Measurements from ENCODE around the gene AHCYL1.

Gene AHCYL1

GRCh38 chr1:110060662-110061060 is 76.1 kb downstream of the AHCYL1 start:
- TF ChIP-seq YY1 (IDR thresholded peaks at IDR 0.05; ENCODE audit: insufficient read depth, insufficient read length) (no peak), ZNF274 (IDR thresholded peaks at IDR 0.05; ENCODE audit: low read depth, low read length) (no peak), SUZ12 (IDR thresholded peaks at IDR 0.05; ENCODE audit: extremely low read depth, insufficient read depth, insufficient read length) (no peak)
- Histone ChIP-seq H3K27me3 (ENCODE audit: insufficient read depth, insufficient read length) (peaks cover 8% of the 10 kb centered on the region), H3K9me3 (ENCODE audit: insufficient read depth, low read length) (no peaks in the 10 kb centered on the region), H3K9ac (ENCODE audit: insufficient read length, low read depth) (no peak overlapping the region), H3K4me1 (ENCODE audit: insufficient read depth, insufficient read length) (peaks cover 12% of the 10 kb centered on the region), H3K4me3 (ENCODE audit: insufficient read length, low read depth) (no peak overlapping the region), H3K36me3 (ENCODE audit: insufficient read depth, insufficient read length, low read length) (peaks cover 57% of the 10 kb centered on the region)
- no peak for DNase-seq (ENCODE audit: low read depth, low spot score)

GRCh38 chr1:110061341-110061740 is 76.8 kb downstream of the AHCYL1 start:
- peaks cover 15% of the 10 kb centered on the region for H3K27me3 ChIP-seq (ENCODE audit: insufficient read depth, insufficient read length)
- no peaks in the 10 kb centered on the region for H3K9me3 ChIP-seq (ENCODE audit: insufficient read depth, low read length)
- H3K4me1 ChIP-seq (ENCODE audit: insufficient read depth, insufficient read length): peaks cover 12% of the 10 kb centered on the region
- no peak overlapping the region for H3K4me3 ChIP-seq (ENCODE audit: insufficient read length, low read depth)
- no peak for TF ChIP-seq YY1 (IDR thresholded peaks at IDR 0.05; ENCODE audit: insufficient read depth, insufficient read length)
- TF ChIP-seq SUZ12 (IDR thresholded peaks at IDR 0.05; ENCODE audit: extremely low read depth, insufficient read depth, insufficient read length): no peak
- no peak for TF ChIP-seq ZNF274 (IDR thresholded peaks at IDR 0.05; ENCODE audit: low read depth, low read length)
- H3K36me3 ChIP-seq (ENCODE audit: insufficient read depth, insufficient read length, low read length): peaks cover 50% of the 10 kb centered on the region
- H3K9ac ChIP-seq (ENCODE audit: insufficient read length, low read depth): no peak overlapping the region
- DNase-seq (ENCODE audit: low read depth, low spot score): no peak

- H3K4me1 ChIP-seq (ENCODE audit: insufficient read depth, insufficient read length): peaks cover 11% of the 10 kb centered on the region
- H3K9me3 ChIP-seq (ENCODE audit: insufficient read depth, low read length): no peaks in the 10 kb centered on the region
- TF ChIP-seq SUZ12 (IDR thresholded peaks at IDR 0.05; ENCODE audit: extremely low read depth, insufficient read depth, insufficient read length) (no peak), ZNF274 (IDR thresholded peaks at IDR 0.05; ENCODE audit: low read depth, low read length) (no peak), YY1 (IDR thresholded peaks at IDR 0.05; ENCODE audit: insufficient read depth, insufficient read length) (no peak)
- H3K36me3 ChIP-seq (ENCODE audit: insufficient read depth, insufficient read length, low read length): peaks cover 37% of the 10 kb centered on the region
- DNase-seq (ENCODE audit: low read depth, low spot score): no peak
- peaks cover 28% of the 10 kb centered on the region for H3K27me3 ChIP-seq (ENCODE audit: insufficient read depth, insufficient read length)
- no peak overlapping the region for H3K9ac ChIP-seq (ENCODE audit: insufficient read length, low read depth)
- H3K4me3 ChIP-seq (ENCODE audit: insufficient read length, low read depth): no peak overlapping the region
Observed at GRCh38 chr1:110062612-110063011, 78.0 kb downstream of the AHCYL1 start.

- Histone ChIP-seq H3K27me3 (ENCODE audit: insufficient read depth, insufficient read length) (peaks cover 39% of the 10 kb centered on the region), H3K9ac (ENCODE audit: insufficient read length, low read depth) (no peak overlapping the region), H3K4me3 (ENCODE audit: insufficient read length, low read depth) (no peak overlapping the region), H3K4me1 (ENCODE audit: insufficient read depth, insufficient read length) (peaks cover 16% of the 10 kb centered on the region), H3K36me3 (ENCODE audit: insufficient read depth, insufficient read length, low read length) (peaks cover 30% of the 10 kb centered on the region), H3K9me3 (ENCODE audit: insufficient read depth, low read length) (no peaks in the 10 kb centered on the region)
- TF ChIP-seq ZNF274 (IDR thresholded peaks at IDR 0.05; ENCODE audit: low read depth, low read length) (no peak), YY1 (IDR thresholded peaks at IDR 0.05; ENCODE audit: insufficient read depth, insufficient read length) (no peak), SUZ12 (IDR thresholded peaks at IDR 0.05; ENCODE audit: extremely low read depth, insufficient read depth, insufficient read length) (no peak)
- DNase-seq (ENCODE audit: low read depth, low spot score): no peak
Observed at GRCh38 chr1:110063781-110064180, 79.2 kb downstream of the AHCYL1 start.

- H3K9me3 ChIP-seq (ENCODE audit: insufficient read depth, low read length): no peaks in the 10 kb centered on the region
- H3K36me3 ChIP-seq (ENCODE audit: insufficient read depth, insufficient read length, low read length): peaks cover 30% of the 10 kb centered on the region
- peaks cover 23% of the 10 kb centered on the region for H3K4me1 ChIP-seq (ENCODE audit: insufficient read depth, insufficient read length)
- H3K4me3 ChIP-seq (ENCODE audit: insufficient read length, low read depth): no peak overlapping the region
- no peak overlapping the region for H3K9ac ChIP-seq (ENCODE audit: insufficient read length, low read depth)
- H3K27me3 ChIP-seq (ENCODE audit: insufficient read depth, insufficient read length): peaks cover 49% of the 10 kb centered on the region
- TF ChIP-seq YY1 (IDR thresholded peaks at IDR 0.05; ENCODE audit: insufficient read depth, insufficient read length): no peak
- no peak for TF ChIP-seq SUZ12 (IDR thresholded peaks at IDR 0.05; ENCODE audit: extremely low read depth, insufficient read depth, insufficient read length)
- no peak for TF ChIP-seq ZNF274 (IDR thresholded peaks at IDR 0.05; ENCODE audit: low read depth, low read length)
- no peak for DNase-seq (ENCODE audit: low read depth, low spot score)
Observed at GRCh38 chr1:110064576-110065337, 80.2 kb downstream of the AHCYL1 start.

GRCh38 chr1:110065841-110066240 is 81.3 kb downstream of the AHCYL1 start:
- TF ChIP-seq SUZ12 (IDR thresholded peaks at IDR 0.05; ENCODE audit: extremely low read depth, insufficient read depth, insufficient read length) (no peak), YY1 (IDR thresholded peaks at IDR 0.05; ENCODE audit: insufficient read depth, insufficient read length) (no peak), ZNF274 (IDR thresholded peaks at IDR 0.05; ENCODE audit: low read depth, low read length) (no peak)
- no peaks in the 10 kb centered on the region for H3K9me3 ChIP-seq (ENCODE audit: insufficient read depth, low read length)
- no peak for DNase-seq (ENCODE audit: low read depth, low spot score)
- H3K9ac ChIP-seq (ENCODE audit: insufficient read length, low read depth): no peak overlapping the region
- H3K27me3 ChIP-seq (ENCODE audit: insufficient read depth, insufficient read length): peaks cover 59% of the 10 kb centered on the region
- peaks cover 25% of the 10 kb centered on the region for H3K4me1 ChIP-seq (ENCODE audit: insufficient read depth, insufficient read length)
- peaks cover 19% of the 10 kb centered on the region for H3K36me3 ChIP-seq (ENCODE audit: insufficient read depth, insufficient read length, low read length)
- H3K4me3 ChIP-seq (ENCODE audit: insufficient read length, low read depth): no peak overlapping the region

GRCh38 chr1:110067479-110067892 is 82.9 kb downstream of the AHCYL1 start:
- H3K4me1 ChIP-seq (ENCODE audit: insufficient read depth, insufficient read length): peaks cover 28% of the 10 kb centered on the region
- peak overlapping the region; percentile 25 for H3K4me3 ChIP-seq (ENCODE audit: insufficient read length, low read depth)
- peak overlapping the region; percentile 74 for H3K9ac ChIP-seq (ENCODE audit: insufficient read length, low read depth)
- no peaks in the 10 kb centered on the region for H3K9me3 ChIP-seq (ENCODE audit: insufficient read depth, low read length)
- H3K27me3 ChIP-seq (ENCODE audit: insufficient read depth, insufficient read length): peaks cover 76% of the 10 kb centered on the region
- no peak for DNase-seq (ENCODE audit: low read depth, low spot score)
- peaks cover 5% of the 10 kb centered on the region for H3K36me3 ChIP-seq (ENCODE audit: insufficient read depth, insufficient read length, low read length)
- TF ChIP-seq SUZ12 (IDR thresholded peaks at IDR 0.05; ENCODE audit: extremely low read depth, insufficient read depth, insufficient read length): no peak
- TF ChIP-seq ZNF274 (IDR thresholded peaks at IDR 0.05; ENCODE audit: low read depth, low read length): no peak
- TF ChIP-seq YY1 (IDR thresholded peaks at IDR 0.05; ENCODE audit: insufficient read depth, insufficient read length): no peak
